Amygdala (tissue), 56 donors: ENCODE measurements around the gene ERN1.
"Not testable (repeated sequence)": the region's sequence is repeated elsewhere in the genome, so short reads cannot be mapped to it uniquely, and the experiment has no call there.

Experiments
- DNase-seq, 56 donors: peaks; one replicate each; lab custom pipeline; 2025; lab: John Stamatoyannopoulos, UW

The ERN1 gene

GRCh38 chr17:64129765-64130558 is at the start of gene ERN1:
TSS of gene ERN1 (minus strand) at chr17:64130144. CDS start at chr17:64130029, 115 bp downstream.
- DNase-seq = peak in 55 of 56 donors; percentile 64 to 97 (median 92)

GRCh38 chr17:64179024-64179423 is 49.1 kb upstream of the ERN1 start:
- DNase-seq = not testable (repeated sequence)

GRCh38 chr17:64178011-64178825 is 48.3 kb upstream of the ERN1 start:
- DNase-seq = no peak

- no peak for DNase-seq
Measured at GRCh38 chr17:64177311-64178010, 47.5 kb upstream of the ERN1 start.

- no peak for DNase-seq
Measured at GRCh38 chr17:64176556-64176955, 46.6 kb upstream of the ERN1 start.

- peak in 32 of 56 donors; percentile 7 to 75 (median 36) for DNase-seq
Measured at GRCh38 chr17:64174686-64175456, 44.9 kb upstream of the ERN1 start.

GRCh38 chr17:64173646-64174045 is 43.7 kb upstream of the ERN1 start:
- DNase-seq = no peak

GRCh38 chr17:64172510-64172909 is 42.6 kb upstream of the ERN1 start:
- peak in 1 of 56 donors; percentile 7 for DNase-seq

GRCh38 chr17:64171041-64171440 is 41.1 kb upstream of the ERN1 start:
- DNase-seq = no peak

- DNase-seq = no peak
Measured at GRCh38 chr17:64170286-64170685, 40.3 kb upstream of the ERN1 start.

GRCh38 chr17:64167666-64168065 is 37.7 kb upstream of the ERN1 start:
- not testable (repeated sequence) for DNase-seq

GRCh38 chr17:64166876-64167275 is 36.9 kb upstream of the ERN1 start:
- no peak for DNase-seq

- no peak for DNase-seq
Measured at GRCh38 chr17:64165347-64165746, 35.4 kb upstream of the ERN1 start.

- DNase-seq = no peak
Measured at GRCh38 chr17:64164596-64165285, 34.8 kb upstream of the ERN1 start.

GRCh38 chr17:64163468-64163867 is 33.5 kb upstream of the ERN1 start:
- DNase-seq = no peak

- no peak for DNase-seq
Measured at GRCh38 chr17:64162554-64162953, 32.6 kb upstream of the ERN1 start.

GRCh38 chr17:64161380-64162176 is 31.6 kb upstream of the ERN1 start:
- no peak for DNase-seq

GRCh38 chr17:64160378-64160777 is 30.4 kb upstream of the ERN1 start:
- no peak for DNase-seq
